ENCODE measurements around the gene DHX8. TPM values are rescaled to one million over a fixed set of nuclear protein-coding genes. Genes with fewer than 3 reads are reported as not detected.

The DHX8 gene
- total and polyA plus RNA-seq, 2 donors (not counting 1 experiment from before 2014, with no cell fraction given), result 31.2 to 42.3 TPM

DNA sequence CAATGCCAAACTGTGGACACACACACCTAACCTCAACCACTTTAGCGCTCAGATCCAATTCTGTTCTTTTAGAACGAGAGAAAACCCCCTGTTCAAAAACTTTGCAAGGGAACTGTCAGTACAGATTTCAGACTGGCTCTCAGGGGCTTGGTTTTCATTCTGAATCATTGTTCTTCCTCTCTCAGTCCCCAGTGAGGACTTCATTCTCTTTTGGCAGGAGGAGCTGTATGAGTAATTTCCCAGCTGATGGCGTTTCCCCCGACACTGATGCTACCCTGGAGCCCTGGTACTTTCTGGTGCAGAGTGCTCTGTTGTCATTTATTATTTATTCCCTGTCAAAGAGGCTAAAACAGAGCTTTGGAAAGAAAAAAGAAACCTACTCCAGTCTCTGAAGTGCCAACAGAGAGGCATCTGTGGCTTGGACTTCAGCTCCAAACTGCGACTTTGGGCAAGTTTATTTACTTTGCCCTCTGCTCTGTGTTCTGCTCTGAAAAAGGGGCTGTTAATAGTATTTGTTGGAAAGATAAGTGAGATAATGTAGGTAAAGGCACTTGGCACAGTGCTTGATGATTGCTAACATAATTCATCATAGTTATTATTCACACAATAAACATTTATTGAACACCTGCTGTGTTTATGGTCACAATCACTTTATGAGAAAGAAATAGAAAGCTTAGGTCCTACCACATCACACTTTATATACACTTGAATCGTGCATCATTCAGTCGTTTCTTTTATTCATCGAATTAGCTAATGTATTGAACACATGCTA, 34.0 kb downstream of the DHX8 start:
- Histone ChIP-seq H3K4me1 (ENCODE audit: control insufficient read depth, extremely low read depth, insufficient read depth, low read length) (no peaks in the 10 kb centered on the region), H3K79me2 (ENCODE audit: control insufficient read depth, insufficient read depth, low read length) (no peaks in the 10 kb centered on the region), H3K4me2 (ENCODE audit: extremely low read depth, insufficient read depth, low read length) (no peak overlapping the region), H3K36me3 (ENCODE audit: control insufficient read depth, insufficient read depth, low read length) (peaks cover 17% of the 10 kb centered on the region), H3K27ac (ENCODE audit: insufficient read depth, low read length) (no peak overlapping the region), H2AFZ (ENCODE audit: low read length) (no peak overlapping the region), H4K20me1 (ENCODE audit: control insufficient read depth, extremely low read depth, insufficient read depth, low read length) (no peaks in the 10 kb centered on the region), H3K9me3 (ENCODE audit: control insufficient read depth, insufficient read depth, low read depth, low read length) (no peaks in the 10 kb centered on the region), H3K9ac (ENCODE audit: insufficient read depth, low read length) (no peak overlapping the region), H3K27me3 (ENCODE audit: control insufficient read depth, insufficient read depth, low read length) (no peaks in the 10 kb centered on the region), H3K4me3 (replicated peaks in 1 of 4; ENCODE audit: control extremely low read depth in 1 of 4, insufficient read depth in 1 of 4, low read depth in 3 of 4, low read length in 4 of 4) (no peak overlapping the region)
- TF ChIP-seq CTCF (conservative IDR thresholded peaks at IDR 0.05 in 1 of 2, IDR thresholded peaks at IDR 0.05 in 1 of 2; ENCODE audit: low read depth in 1 of 2, low read length in 2 of 2), result no peak
- no peak for TF ChIP-seq EZH2 (IDR thresholded peaks at IDR 0.05; ENCODE audit: low read length, missing control alignments)
- DNase-seq (ENCODE audit: low read depth in 2 of 2), result peak; percentile 39 to 63

DNA sequence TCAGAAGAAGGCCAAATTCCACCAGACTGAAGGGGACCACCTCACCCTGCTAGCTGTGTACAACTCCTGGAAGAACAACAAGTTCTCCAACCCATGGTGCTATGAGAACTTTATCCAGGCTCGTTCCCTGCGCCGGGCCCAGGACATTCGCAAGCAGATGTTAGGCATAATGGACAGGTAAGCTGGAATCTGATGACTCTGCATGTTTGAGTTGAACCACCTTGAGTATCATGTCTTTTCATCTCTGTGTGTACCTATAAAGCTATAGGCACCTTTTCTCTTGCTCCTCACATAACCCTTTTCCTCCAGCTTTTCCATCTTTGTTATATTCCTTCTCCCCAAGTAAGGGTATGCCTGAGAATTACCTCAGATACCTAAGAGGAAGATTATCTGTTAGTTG, 37.6 kb downstream of the DHX8 start:
- H3K79me2 ChIP-seq (ENCODE audit: control insufficient read depth, insufficient read depth, low read length), result no peaks in the 10 kb centered on the region
- H3K4me3 ChIP-seq (replicated peaks in 1 of 4; ENCODE audit: control extremely low read depth in 1 of 4, insufficient read depth in 1 of 4, low read depth in 3 of 4, low read length in 4 of 4), result no peak overlapping the region
- no peaks in the 10 kb centered on the region for H3K9me3 ChIP-seq (ENCODE audit: control insufficient read depth, insufficient read depth, low read depth, low read length)

More for the DNA sequence above, 37.6 kb downstream of the DHX8 start:
- Histone ChIP-seq H3K4me1 (ENCODE audit: control insufficient read depth, extremely low read depth, insufficient read depth, low read length) (no peaks in the 10 kb centered on the region), H3K27ac (ENCODE audit: insufficient read depth, low read length) (no peak overlapping the region), H3K27me3 (ENCODE audit: control insufficient read depth, insufficient read depth, low read length) (no peaks in the 10 kb centered on the region), H3K9ac (ENCODE audit: insufficient read depth, low read length) (no peak overlapping the region), H2AFZ (ENCODE audit: low read length) (no peak overlapping the region), H4K20me1 (ENCODE audit: control insufficient read depth, extremely low read depth, insufficient read depth, low read length) (no peaks in the 10 kb centered on the region), H3K36me3 (ENCODE audit: control insufficient read depth, insufficient read depth, low read length) (peaks cover 20% of the 10 kb centered on the region), H3K4me2 (ENCODE audit: extremely low read depth, insufficient read depth, low read length) (no peak overlapping the region)
- TF ChIP-seq CTCF (conservative IDR thresholded peaks at IDR 0.05 in 1 of 2, IDR thresholded peaks at IDR 0.05 in 1 of 2; ENCODE audit: low read depth in 1 of 2, low read length in 2 of 2) (no peak), EZH2 (IDR thresholded peaks at IDR 0.05; ENCODE audit: low read length, missing control alignments) (no peak)
- no peak for DNase-seq (ENCODE audit: low read depth in 2 of 2)
